Gastrocnemius medialis (tissue), 4 donors: ENCODE measurements around the gene MEIS2. TPM values are rescaled to one million over a fixed set of nuclear protein-coding genes. Genes with fewer than 3 reads are reported as not detected.

Experiments
- ATAC-seq, 2 donors: fragments of 150-250 bp; one replicate each; pipeline ENCODE4 v1.9.1; 2016
- DNase-seq, 2 donors: peaks; one replicate each; pipeline ENCODE4 v3.0.0-alpha.2; 2019
- H3K27ac ChIP-seq, 4 donors: fragments of 200-600 bp; sonication (generic); 1 replicate in 1 of 4; 2 replicates in 3 of 4; pipeline ENCODE4 v1.5.1; 2016 to 2018; ENCODE audit warnings: mild to moderate bottlenecking in 2 of 4, moderate library complexity in 1 of 4
- H3K27me3 ChIP-seq, 3 donors: fragments of 200-600 bp; sonication (generic) in 2 of 3; 1 replicate in 1 of 3; 2 replicates in 2 of 3; pipeline versions ENCODE4 v1.5.1 to v1.6.0; 2016 to 2019; ENCODE audit warnings: mild to moderate bottlenecking in 1 of 3, moderate library complexity in 1 of 3
- H3K36me3 ChIP-seq, 2 donors: fragments of 200-600 bp; sonication (generic) in 1 of 2; one replicate each; pipeline ENCODE4 v1.5.1; 2017 to 2018
- H3K4me1 ChIP-seq, 2 donors: fragments of 200-600 bp; sonication (generic) in 1 of 2; one replicate each; pipeline ENCODE4 v1.5.1; 2016 to 2017; ENCODE audit warnings: mild to moderate bottlenecking in 2 of 2
- H3K4me3 ChIP-seq, 4 donors: fragments of 200-600 bp; sonication (generic) in 3 of 4; 1 replicate in 1 of 4; 2 replicates in 3 of 4; pipeline ENCODE4 v1.5.1; 2016 to 2019; ENCODE audit warnings: mild to moderate bottlenecking in 2 of 4
- H3K9me3 ChIP-seq, 3 donors: fragments of 200-600 bp; sonication (generic) in 2 of 3; 1 replicate in 1 of 3; 2 replicates in 2 of 3; pipeline ENCODE4 v1.5.1; 2016 to 2019
- CTCF ChIP-seq, 5 experiments: fragments of 450-650 bp in 3 of 5; fragments of 200-600 bp in 2 of 5; sonication (generic) in 2 of 5; IDR thresholded peaks in 4 of 5; conservative IDR thresholded peaks in 1 of 5; 1 replicate in 4 of 5; 2 replicates in 1 of 5; pipeline ENCODE4 v1.5.1; 2016 to 2019; ENCODE audit warnings: antibody characterized with exemption in 5 of 5, mild to moderate bottlenecking in 3 of 5, moderate library complexity in 3 of 5
- POLR2A ChIP-seq, 2 donors: fragments of 450-650 bp; IDR thresholded peaks; one replicate each; pipeline ENCODE4 v1.6.1; 2017; ENCODE audit warnings: antibody characterized with exemption in 2 of 2, mild to moderate bottlenecking in 2 of 2, moderate library complexity in 2 of 2
- in situ Hi-C, 4 donors: fragments of 200-750 bp; cut with MboI; loops; one replicate each; pipeline versions ENCODE4 v1.15.0 to v1.8.0; 2017; ENCODE audit warnings: low sequenced_read_pairs in 4 of 4
- intact Hi-C: fragments of 100-400 bp; cut with DNase I; formaldehyde crosslinking; loops from one replicate; pipeline ENCODE4 v1.15.1; 2023; ENCODE audit warnings: low total_unique reads
- total RNA-seq, 4 donors: library from RNA; depleted of rRNA; stranded (reverse); fragments of >200 nt; gene quantifications; one replicate each; pipeline versions ENCODE4 v1.1.0 to v1.2.3, GENCODE V29; 2016

MEIS2 gene
- total RNA-seq, 4 donors from 2014 or later = 0.31 to 1.8 (median 0.40) TPM; not detected in 1

- H3K27me3 ChIP-seq = no peaks in the 10 kb centered on the region
- ATAC-seq (no peak), DNase-seq (no peak)
- H3K27ac ChIP-seq = no peak overlapping the region
- in situ Hi-C loops = no loop called here
- intact Hi-C loops = no loop called here
- no peaks in the 10 kb centered on the region for H3K9me3 ChIP-seq
- no peaks in the 10 kb centered on the region for H3K36me3 ChIP-seq
- H3K4me3 ChIP-seq = no peak overlapping the region
- H3K4me1 ChIP-seq = no peaks in the 10 kb centered on the region
- TF ChIP-seq POLR2A (IDR thresholded peaks at IDR 0.05) (no peak), CTCF (IDR thresholded peaks at IDR 0.05 in 4 of 5, conservative IDR thresholded peaks at IDR 0.05 in 1 of 5) (no peak)
Measured at GRCh38 chr15:37041042-37041441, 59.3 kb downstream of the MEIS2 start.

- in situ Hi-C loops (no loop called here), intact Hi-C loops (no loop called here)
- Histone ChIP-seq H3K27ac (no peak overlapping the region), H3K9me3 (no peaks in the 10 kb centered on the region), H3K4me1 (no peaks in the 10 kb centered on the region), H3K4me3 (no peak overlapping the region), H3K36me3 (no peaks in the 10 kb centered on the region), H3K27me3 (no peaks in the 10 kb centered on the region)
- no peak for TF ChIP-seq POLR2A (IDR thresholded peaks at IDR 0.05)
- no peak for TF ChIP-seq CTCF (IDR thresholded peaks at IDR 0.05 in 4 of 5, conservative IDR thresholded peaks at IDR 0.05 in 1 of 5)
- ATAC-seq (no peak), DNase-seq (no peak)
Measured at GRCh38 chr15:37040072-37040742, 60.1 kb downstream of the MEIS2 start.

GRCh38 chr15:37038716-37039106, 61.6 kb downstream of the MEIS2 start:
- no peak for ATAC-seq
- intact Hi-C loops = no loop called here

GRCh38 chr15:37037850-37038715, 62.3 kb downstream of the MEIS2 start:
- intact Hi-C loops = no loop called here
- H3K27me3 ChIP-seq = no peaks in the 10 kb centered on the region
- H3K27ac ChIP-seq = no peak overlapping the region
- no peaks in the 10 kb centered on the region for H3K36me3 ChIP-seq
- DNase-seq (no peak), ATAC-seq (no peak)
- no peaks in the 10 kb centered on the region for H3K9me3 ChIP-seq
- in situ Hi-C loops = no loop called here
- no peak for TF ChIP-seq CTCF (IDR thresholded peaks at IDR 0.05 in 4 of 5, conservative IDR thresholded peaks at IDR 0.05 in 1 of 5)
- TF ChIP-seq POLR2A (IDR thresholded peaks at IDR 0.05) = no peak
- no peak overlapping the region for H3K4me3 ChIP-seq
- H3K4me1 ChIP-seq = no peaks in the 10 kb centered on the region

More at GRCh38 chr15:37038716-37039106, 61.6 kb downstream of the MEIS2 start:
- H3K4me1 ChIP-seq = no peaks in the 10 kb centered on the region
- TF ChIP-seq CTCF (IDR thresholded peaks at IDR 0.05 in 4 of 5, conservative IDR thresholded peaks at IDR 0.05 in 1 of 5) = no peak
- no peak for TF ChIP-seq POLR2A (IDR thresholded peaks at IDR 0.05)
- H3K27me3 ChIP-seq = no peaks in the 10 kb centered on the region
- H3K9me3 ChIP-seq = no peaks in the 10 kb centered on the region
- H3K27ac ChIP-seq = no peak overlapping the region
- no peak for DNase-seq
- no peaks in the 10 kb centered on the region for H3K36me3 ChIP-seq
- H3K4me3 ChIP-seq = no peak overlapping the region
- in situ Hi-C loops = no loop called here
